Stimulated activated CD8-positive, alpha-beta memory T cell treated with anti-CD3 and anti-CD28 coated beads, Interleukin-4, amount 100 ng/mL, for 48 hours (primary cell): ENCODE data around the gene CNTNAP4.

Experiments
- DNase-seq: peaks from one replicate; pipeline ENCODE4 v3.0.0-alpha.2; 2020

CNTNAP4 gene

GRCh38 chr16:76500006-76500405 is 222.8 kb downstream of the CNTNAP4 start:
- DNase-seq = no peak

DNA sequence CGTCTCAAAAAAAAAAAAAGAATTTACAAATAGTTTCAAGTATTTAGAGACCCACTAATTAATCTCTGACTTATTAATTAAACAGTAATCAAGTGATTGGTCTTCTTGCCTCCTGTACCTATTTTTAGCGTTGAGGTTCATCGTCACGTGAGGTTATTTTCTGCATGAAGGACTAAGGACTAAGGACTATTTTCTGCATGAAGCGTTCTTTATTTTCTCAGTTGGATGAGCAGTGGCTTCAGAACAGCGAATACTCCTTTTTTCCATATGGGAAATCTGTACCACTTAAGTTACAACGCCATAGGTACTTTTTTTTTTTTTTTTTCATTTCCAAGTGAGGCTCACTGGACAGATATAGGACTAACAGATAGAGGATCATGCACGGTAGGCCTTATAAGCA is 224.9 kb downstream of the CNTNAP4 start:
- DNase-seq = no peak

- DNase-seq = no peak
Observed at GRCh38 chr16:76502555-76502954, 225.4 kb downstream of the CNTNAP4 start.

DNA sequence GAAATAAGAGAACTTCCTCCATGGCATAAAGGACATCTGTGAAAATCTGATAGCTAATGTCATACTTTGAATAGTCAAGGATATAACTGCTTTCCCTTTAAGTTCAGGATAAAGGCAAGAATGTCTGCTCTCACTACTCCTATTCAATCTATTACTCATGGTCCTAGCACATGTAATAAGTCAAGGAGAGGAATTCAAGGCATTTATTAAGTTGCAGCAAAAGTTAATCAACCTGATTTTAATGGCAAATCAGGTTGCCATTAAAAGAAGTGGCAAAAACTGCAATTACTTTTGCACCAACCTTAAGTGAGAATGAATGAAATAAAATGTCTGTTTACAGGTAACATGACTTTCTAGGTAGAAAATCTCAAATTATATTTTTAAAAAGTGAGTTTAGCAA is 225.9 kb downstream of the CNTNAP4 start:
- DNase-seq = no peak

- DNase-seq = no peak
Observed at GRCh38 chr16:76511203-76511602, 234.0 kb downstream of the CNTNAP4 start.

DNA sequence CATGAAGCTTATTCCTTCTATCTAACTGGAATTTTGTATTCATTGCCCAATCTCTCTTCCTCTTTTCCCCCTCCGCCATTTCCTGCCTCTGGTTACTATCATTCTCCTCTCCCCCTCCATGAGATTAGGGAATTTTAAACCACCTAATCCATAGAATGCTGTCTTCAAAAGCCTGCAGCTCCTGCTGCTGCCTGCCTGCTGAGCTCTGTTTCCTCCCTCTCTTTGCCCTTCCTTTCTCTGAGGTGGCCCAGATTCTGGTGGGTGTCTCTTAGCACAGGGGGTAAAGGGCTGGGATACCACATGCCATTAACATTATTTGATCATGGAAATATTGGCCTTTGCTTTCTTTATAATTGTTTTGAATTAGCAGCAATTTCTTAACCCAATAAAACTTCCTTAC is 241.6 kb downstream of the CNTNAP4 start:
- no peak for DNase-seq

- DNase-seq = no peak
Observed at GRCh38 chr16:76524356-76524755, 247.2 kb downstream of the CNTNAP4 start.

DNA sequence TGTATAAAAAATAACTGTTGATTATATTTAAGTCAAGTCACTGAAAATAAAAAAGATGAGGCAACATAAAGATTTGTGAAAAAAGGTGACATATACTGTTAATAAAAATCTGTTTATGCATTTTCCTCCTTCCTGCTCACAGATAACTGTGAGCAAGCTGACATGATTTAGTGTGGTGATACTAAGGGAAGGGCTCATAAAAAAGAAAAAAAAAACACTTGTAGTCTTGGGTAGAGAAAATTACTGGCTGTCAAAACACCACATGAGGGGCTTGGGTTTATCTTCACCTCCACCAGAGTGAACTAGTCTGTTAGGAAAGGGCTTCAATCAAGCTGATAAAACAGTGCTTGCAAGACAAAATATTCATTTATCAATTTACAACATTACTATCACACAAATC is 247.6 kb downstream of the CNTNAP4 start:
- no peak for DNase-seq

DNA sequence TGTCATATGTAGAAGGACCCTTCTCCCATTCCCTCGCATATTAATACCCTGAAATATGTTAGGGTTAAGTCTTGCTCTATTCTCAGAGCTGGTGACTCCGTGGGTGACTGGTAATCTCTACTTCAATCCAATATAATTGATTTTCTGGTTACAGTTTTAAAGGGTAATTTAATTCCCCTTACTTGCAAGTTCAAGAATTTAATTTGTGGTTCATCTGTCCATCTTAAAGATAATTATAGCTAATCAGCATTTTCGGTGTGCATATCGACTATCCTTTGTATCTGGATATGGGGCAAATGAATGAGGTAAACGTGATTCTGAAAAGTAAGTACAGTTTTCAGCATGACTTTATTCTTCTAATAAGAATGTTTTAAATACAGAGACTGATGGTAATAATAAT is 250.0 kb downstream of the CNTNAP4 start:
- no peak for DNase-seq

GRCh38 chr16:76529120-76529519 is 251.9 kb downstream of the CNTNAP4 start:
- no peak for DNase-seq

DNA sequence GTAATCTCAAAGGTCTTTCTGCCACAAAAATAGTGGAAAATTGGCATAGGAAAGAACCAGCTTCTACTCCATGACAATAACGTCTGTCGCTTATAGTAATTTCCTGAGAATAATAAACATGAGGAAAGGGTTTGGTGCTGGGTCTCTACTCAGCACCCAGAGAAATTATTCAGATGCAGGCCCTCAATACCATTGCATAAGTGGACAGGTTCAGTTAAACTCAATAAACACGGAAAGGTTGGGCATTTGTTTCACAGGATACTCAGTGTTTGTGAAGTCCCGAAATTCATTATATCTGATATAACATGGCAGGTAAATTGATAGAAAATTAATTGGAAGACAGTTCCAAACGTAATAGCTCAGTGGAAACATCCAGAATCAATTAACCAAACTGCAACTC is 254.0 kb downstream of the CNTNAP4 start:
- DNase-seq = no peak

DNA sequence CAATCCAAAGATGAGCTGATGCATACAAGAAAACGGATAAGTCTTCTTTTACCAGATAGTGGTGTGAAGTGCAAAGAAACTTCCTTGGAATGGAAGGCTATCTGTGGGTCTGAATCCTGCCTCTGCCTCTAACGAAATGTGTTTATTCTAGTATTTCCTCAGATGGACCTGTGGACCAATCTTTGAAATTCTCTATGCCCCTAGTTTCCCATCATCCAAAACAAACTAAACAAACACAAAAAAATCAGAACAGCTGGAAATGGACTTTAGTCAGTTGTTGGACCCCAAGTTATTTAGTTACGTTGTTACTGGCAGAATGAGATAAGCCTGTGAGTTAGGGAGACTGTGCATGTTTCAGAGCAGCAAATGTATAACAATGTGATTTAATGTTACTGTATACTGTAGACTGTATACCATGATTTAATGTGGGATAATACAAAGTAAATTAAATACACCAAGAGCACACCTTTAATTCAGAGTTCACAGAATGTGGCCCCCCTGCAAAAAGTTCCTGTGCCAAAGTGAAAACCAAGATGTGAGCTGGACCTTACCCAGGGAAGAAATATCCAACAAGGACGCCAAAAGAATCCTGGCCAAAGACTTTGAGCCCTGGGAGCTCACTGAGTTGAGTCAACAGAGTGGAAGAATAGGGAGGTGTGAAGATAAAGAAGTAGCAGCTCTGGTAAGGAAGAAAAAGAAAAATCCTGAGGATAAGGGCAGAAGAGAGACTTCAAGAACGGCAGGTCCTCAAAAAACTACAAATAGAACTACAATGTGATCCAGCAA is 255.2 kb downstream of the CNTNAP4 start:
- DNase-seq = no peak

- DNase-seq = no peak
Observed at GRCh38 chr16:76539609-76540008, 262.4 kb downstream of the CNTNAP4 start.

DNA sequence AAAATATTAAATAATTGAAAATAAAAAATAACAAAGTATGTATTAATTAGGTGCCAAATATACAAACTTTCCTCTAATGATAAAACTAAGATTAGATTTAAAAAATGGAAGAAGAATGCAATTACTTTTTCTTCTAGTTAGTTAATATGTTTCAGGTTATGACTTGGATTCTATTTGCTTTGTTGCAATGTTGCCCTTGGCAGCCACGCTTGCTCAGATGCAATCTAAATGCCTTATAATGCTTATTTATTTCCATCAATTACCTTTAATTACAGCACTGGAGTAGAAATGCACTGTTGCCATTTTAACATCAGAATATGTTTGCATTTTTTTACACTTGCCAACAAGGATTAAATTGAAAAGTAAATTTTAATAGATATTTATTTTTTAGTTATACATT is 263.9 kb downstream of the CNTNAP4 start:
- no peak for DNase-seq

DNA sequence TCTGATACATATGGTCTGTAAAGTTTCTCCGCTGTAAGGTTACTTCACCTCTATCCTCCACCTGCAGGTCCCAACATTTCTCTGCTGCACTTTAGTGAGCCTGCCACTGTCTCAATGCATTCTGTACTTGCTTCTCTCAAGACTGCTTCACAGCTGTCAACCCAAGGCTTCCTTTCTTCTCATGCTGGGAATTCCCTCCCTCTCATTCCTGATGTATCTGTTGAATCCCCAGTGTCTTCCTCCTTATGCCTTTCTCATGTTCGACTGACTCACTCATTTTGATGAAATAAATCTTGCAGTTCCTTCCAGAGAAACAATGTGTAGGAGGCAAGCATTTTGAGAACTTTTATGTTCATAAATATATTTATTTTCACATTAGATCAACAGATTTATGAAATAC is 288.3 kb downstream of the CNTNAP4 start:
- no peak for DNase-seq

DNA sequence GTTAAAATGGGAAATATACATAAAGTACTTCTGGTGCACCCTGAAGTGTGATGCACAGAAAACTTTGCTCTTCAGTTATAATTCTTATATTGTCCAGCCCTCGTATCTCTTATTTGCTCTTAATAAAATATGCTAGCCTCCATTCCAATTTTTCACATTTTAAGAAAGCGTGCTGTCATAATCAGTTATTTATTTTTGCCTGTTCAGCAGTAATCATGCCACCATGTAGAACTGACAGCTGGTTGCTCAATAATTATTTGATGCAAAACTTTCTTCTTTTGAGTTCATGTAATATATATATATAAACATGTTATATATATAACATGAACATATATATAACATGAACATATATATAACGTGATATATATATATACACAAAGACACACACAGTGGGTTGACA is 294.6 kb downstream of the CNTNAP4 start:
- DNase-seq = no peak

DNA sequence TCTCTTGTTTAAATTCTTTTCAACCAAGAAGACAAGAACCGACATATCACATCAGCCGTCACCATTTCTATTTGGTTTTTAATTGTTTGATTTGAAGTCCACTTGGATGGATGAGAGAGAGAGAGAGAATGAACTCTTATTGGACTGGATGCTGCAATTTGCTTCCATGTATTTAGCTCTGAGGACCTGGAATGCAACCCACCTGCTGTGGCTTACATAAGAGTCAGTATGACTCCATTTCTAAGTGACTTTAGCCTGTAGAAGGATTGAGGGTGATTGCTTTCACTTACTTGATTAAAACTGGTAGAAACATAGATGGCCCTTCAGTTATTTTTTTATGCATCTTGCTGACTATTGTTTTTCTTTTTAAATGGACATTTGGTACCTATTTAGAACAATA is 296.1 kb downstream of the CNTNAP4 start:
- no peak for DNase-seq

GRCh38 chr16:76574651-76575050 is 297.4 kb downstream of the CNTNAP4 start:
- no peak for DNase-seq

- DNase-seq = no peak
Observed at GRCh38 chr16:76576526-76576925, 299.3 kb downstream of the CNTNAP4 start.

DNA sequence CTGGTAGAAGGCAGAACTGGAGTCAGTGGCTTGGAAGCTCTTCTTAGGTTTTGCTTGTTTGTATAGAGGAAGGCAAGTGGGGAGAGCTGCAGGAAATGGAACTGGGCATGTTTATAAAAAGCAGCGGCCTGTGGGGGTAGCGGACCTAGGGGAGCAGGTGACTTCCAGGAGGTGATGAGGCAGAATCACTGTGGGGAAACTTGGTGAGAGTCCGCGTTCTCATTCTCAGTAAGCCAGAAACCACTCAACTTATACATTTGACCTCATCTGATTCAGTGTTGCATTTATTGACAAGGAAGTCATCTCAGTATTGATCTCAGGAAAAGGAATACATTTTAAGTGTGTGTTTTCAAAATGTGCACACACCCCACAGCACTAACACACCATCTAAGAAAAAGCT is 299.8 kb downstream of the CNTNAP4 start:
- DNase-seq = no peak

GRCh38 chr16:76579277-76579922 is 302.2 kb downstream of the CNTNAP4 start:
- DNase-seq = no peak

GRCh38 chr16:76583466-76583865 is 306.3 kb downstream of the CNTNAP4 start:
- DNase-seq = no peak

- DNase-seq = no peak
Observed at GRCh38 chr16:76583945-76584344, 306.7 kb downstream of the CNTNAP4 start.

GRCh38 chr16:76598498-76598897 is 321.3 kb downstream of the CNTNAP4 start:
- DNase-seq = no peak

GRCh38 chr16:76607317-76607716 is 330.1 kb downstream of the CNTNAP4 start:
- no peak for DNase-seq
